ENCODE measurements around the gene CENPV.
"Not testable (repeated sequence)": the region's sequence is repeated elsewhere in the genome, so short reads cannot be mapped to it uniquely, and the experiment has no call there.

CENPV gene

GRCh38 chr17:16313139-16314090 is 39.9 kb downstream of the CENPV start:
- DNase-seq (ENCODE audit: low read depth, low spot score), result no peak

- not testable (repeated sequence) for DNase-seq (ENCODE audit: low read depth, low spot score)
These were observed 41.2 kb downstream of the CENPV start for GRCh38 chr17:16312061-16312460.

GRCh38 chr17:16306211-16306610 is 47.1 kb downstream of the CENPV start:
- DNase-seq (ENCODE audit: low read depth, low spot score), result no peak

GRCh38 chr17:16304830-16305229 is 48.4 kb downstream of the CENPV start:
- no peak for DNase-seq (ENCODE audit: low read depth, low spot score)

- no peak for DNase-seq (ENCODE audit: low read depth, low spot score)
These were observed 50.4 kb downstream of the CENPV start for GRCh38 chr17:16302856-16303255.

- DNase-seq (ENCODE audit: low read depth, low spot score), result no peak
These were observed 51.1 kb downstream of the CENPV start for GRCh38 chr17:16301963-16302855.

GRCh38 chr17:16300554-16300953 is 52.7 kb downstream of the CENPV start:
- no peak for DNase-seq (ENCODE audit: low read depth, low spot score)

GRCh38 chr17:16298140-16298662 is 55.1 kb downstream of the CENPV start:
- DNase-seq (ENCODE audit: low read depth, low spot score), result no peak

GRCh38 chr17:16297367-16298139 is 55.7 kb downstream of the CENPV start:
- DNase-seq (ENCODE audit: low read depth, low spot score), result no peak

- DNase-seq (ENCODE audit: low read depth, low spot score), result not testable (repeated sequence)
These were observed 57.2 kb downstream of the CENPV start for GRCh38 chr17:16296072-16296471.

GRCh38 chr17:16294560-16294959 is 58.7 kb downstream of the CENPV start:
- no peak for DNase-seq (ENCODE audit: low read depth, low spot score)

GRCh38 chr17:16293931-16294330 is 59.3 kb downstream of the CENPV start:
- DNase-seq (ENCODE audit: low read depth, low spot score), result no peak

Data from smooth muscle cell of the brain vasculature (primary cell).